HCT116 (cell line): ENCODE measurements around the gene ABCD1.

Source experiments
- CTCF ChIP-seq, 3 experiments: fragments of 200-600 bp in 1 of 3; sonication (generic) in 1 of 3; IDR thresholded peaks in 2 of 3; conservative IDR thresholded peaks in 1 of 3; 2 replicates each; pipeline ENCODE4 v1.5.1; 2012 to 2017; ENCODE audit warnings: low read depth in 2 of 3, low read length in 2 of 3, antibody characterized with exemption in 1 of 3, borderline replicate concordance in 1 of 3, control low read depth in 1 of 3, mild to moderate bottlenecking in 1 of 3, mixed read lengths in 1 of 3, mixed run types in 1 of 3, moderate library complexity in 1 of 3; ENCODE audit not compliant: insufficient read depth in 1 of 3
- EZH2 ChIP-seq: fragments of 200-600 bp; sonication (generic); IDR thresholded peaks from 2 replicates; pipeline ENCODE4 v1.6.1; 2017; ENCODE audit warnings: antibody characterized with exemption, mixed run types
- EZH2phosphoT487 ChIP-seq: fragments of 200-600 bp; IDR thresholded peaks from 2 replicates; pipeline ENCODE4 v1.6.1; 2018; ENCODE audit warnings: antibody characterized with exemption, borderline replicate concordance
- FOSL1 ChIP-seq: IDR thresholded peaks from 2 replicates; pipeline ENCODE4 v1.6.1; 2012; ENCODE audit warnings: low read depth
- POLR2A ChIP-seq: IDR thresholded peaks from 2 replicates; pipeline ENCODE4 v1.7.0; 2011; ENCODE audit warnings: borderline replicate concordance; ENCODE audit not compliant: insufficient read depth, insufficient read length; ENCODE audit errors: extremely low read depth
- ZNF274 ChIP-seq: fragments of 200-500 bp; sonication (Bioruptor generic); IDR thresholded peaks from 2 replicates; pipeline ENCODE4 v1.6.1; 2014; ENCODE audit warnings: mild to moderate bottlenecking, low read depth, low read length, inconsistent platforms

- TF ChIP-seq EZH2phosphoT487, result no peak
- no peak for TF ChIP-seq FOSL1
- TF ChIP-seq CTCF (IDR thresholded peaks at IDR 0.05 in 2 of 3, conservative IDR thresholded peaks at IDR 0.05 in 1 of 3; ENCODE audit: borderline replicate concordance in 1 of 3, insufficient read depth in 1 of 3, low read depth in 2 of 3, low read length in 2 of 3), result no peak
- no peak for TF ChIP-seq ZNF274
- TF ChIP-seq POLR2A, result no peak
- TF ChIP-seq EZH2, result no peak
Measured at GRCh38 chrX:153700967-153701366, 23.7 kb upstream of the ABCD1 start.
